GM18498 (cell line): ENCODE results near the gene IFT57.
"Not testable (repeated sequence)": the region's sequence is repeated elsewhere in the genome, so short reads cannot be mapped to it uniquely, and the experiment has no call there.

Experiments used
- ATAC-seq: cut with Tn5 transposase; IDR thresholded peaks from one replicate; pipeline ENCODE4 v1.9.1; 2021; ENCODE audit warnings: mild to moderate bottlenecking, moderate library complexity; ENCODE audit not compliant: unreplicated experiment

Gene IFT57

GRCh38 chr3:108164391-108164790 is 57.8 kb downstream of the IFT57 start:
- no peak for ATAC-seq

DNA sequence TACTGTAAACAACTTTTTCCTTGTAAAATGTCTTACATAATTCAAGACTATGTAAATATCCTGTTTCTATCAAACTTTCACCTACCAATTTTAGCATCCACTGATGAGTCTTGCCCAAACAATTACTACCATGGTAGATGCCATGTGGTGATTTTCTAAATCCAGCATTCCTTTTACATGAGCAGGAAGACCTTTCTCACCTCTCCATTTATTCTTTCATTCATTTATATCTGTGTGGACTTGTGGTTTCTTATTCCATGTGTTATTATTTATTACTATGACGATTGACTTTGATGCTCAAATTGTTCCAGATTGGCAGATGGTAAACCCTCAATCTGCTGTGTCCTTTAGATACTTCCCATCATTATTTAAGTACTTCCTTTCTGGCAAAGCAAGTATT is 62.4 kb downstream of the IFT57 start:
- no peak for ATAC-seq

DNA sequence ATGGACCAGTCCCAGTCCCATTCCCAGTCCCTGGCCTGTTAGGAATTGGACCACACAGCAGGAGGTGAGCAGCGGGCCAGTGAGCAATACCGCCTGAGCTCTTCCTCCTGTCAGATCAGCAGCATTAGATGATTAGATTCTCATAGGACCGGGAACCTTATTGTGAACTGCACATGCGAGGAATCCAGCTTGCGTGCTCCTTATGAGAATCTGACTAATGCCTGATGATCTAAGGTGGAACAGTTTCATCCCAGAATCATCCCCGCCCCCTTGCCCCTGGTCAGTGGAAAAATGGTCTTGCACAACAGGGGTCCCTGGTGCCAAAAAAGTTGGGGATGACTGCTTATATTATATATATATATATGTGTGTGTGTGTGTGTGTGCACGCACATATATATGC is 63.1 kb downstream of the IFT57 start:
- ATAC-seq: no peak

DNA sequence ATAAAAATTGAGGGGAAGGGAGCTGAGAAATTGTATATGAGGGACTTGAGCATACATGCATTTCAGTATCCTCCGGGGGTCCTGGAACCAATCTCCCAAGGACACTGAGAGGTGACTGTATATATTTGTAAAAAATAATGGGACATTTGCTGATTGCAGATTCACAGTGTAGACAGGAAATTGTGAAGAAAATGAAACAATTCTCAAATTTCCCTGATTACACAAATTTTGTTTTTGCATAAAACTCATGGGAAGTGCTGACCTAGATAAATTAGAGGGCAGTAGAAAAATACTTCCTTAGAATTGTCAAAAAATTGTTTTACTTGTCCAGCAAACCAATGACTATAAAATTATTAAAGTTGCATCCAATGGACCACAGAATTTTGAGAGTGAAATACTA is 64.0 kb downstream of the IFT57 start:
- ATAC-seq: no peak

DNA sequence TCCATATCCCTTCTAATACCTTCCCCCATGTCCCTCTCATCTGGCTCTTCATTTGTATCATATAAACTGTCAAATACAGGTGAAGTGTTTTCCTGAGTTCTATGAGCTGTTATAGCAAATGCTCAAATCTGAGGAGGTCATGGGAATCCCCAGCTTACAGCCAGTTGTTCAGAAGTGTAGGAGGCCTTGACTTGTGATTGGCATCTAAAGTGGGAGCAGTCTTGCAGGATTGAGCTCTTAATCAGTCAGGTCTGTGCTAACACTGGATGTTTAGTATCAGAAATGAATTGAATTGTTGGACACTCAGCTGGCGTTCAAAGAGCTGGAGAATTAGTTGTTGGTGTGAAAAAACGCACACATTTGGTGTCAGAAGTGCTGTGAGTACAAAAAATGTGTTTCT is 65.0 kb downstream of the IFT57 start:
- no peak for ATAC-seq

DNA sequence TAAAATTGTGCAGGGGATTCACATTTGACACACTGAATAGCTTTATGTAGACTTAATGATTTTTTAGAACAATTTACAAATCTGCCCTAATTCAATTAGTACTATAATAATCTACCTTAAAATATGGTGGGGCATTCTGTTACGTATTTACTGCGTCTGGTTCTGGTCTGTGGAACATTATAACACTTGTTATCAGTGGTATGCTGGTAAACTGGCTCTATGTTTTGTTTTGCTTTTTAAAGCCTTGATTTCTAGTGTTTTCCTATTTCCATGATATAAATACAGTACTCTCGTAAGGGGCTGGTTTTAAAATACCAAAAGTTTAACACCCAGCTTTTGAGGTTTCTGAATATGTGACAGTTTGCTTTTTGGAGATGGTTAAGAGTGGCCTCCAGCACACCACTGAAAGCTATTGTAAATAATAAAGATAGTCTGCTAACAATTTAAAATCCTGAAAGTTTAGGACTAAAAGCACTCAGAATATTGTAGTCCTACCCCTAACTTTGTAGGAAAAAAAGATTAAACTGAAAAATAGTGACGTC is 65.8 kb downstream of the IFT57 start:
- ATAC-seq: no peak

DNA sequence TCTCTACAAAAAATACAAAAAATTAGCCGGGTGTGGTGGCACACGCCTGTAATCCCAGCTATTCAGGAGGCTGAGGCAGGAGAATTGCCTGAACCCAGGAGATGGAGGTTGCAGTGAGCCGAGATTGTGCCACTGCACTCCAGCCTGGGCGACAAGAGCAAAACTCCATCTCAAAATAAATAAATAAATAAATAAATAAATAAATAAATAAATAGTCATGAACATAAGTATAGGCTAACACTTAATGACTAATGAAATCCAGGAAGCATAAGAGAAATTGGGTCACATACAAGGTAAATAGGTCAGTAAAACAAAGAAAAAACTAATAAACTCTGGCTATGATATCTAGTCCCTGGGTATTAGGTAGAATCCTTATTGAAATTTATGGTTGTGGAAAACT is 66.6 kb downstream of the IFT57 start:
- ATAC-seq: not testable (repeated sequence)

- ATAC-seq: peak; percentile 77
These were observed 68.7 kb downstream of the IFT57 start for GRCh38 chr3:108153451-108153981.

DNA sequence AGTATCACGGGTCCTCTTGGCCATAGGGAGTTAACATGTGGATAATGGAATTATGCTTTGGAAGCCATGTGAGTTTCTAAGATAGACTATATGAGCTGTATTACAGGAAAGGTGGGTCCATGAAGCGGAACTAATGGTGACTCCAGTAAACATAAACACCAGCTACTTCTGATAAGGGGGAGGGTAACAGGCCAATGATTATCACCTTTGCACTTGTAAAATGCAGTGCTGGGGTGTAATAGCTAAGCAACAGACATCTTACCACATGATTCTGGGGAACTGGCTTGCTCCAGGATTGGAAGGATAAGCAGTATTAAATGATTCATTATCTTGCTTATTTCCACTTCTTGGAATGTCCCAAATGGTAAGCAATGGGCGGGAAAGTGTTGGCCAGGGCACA is 70.0 kb downstream of the IFT57 start:
- no peak for ATAC-seq

DNA sequence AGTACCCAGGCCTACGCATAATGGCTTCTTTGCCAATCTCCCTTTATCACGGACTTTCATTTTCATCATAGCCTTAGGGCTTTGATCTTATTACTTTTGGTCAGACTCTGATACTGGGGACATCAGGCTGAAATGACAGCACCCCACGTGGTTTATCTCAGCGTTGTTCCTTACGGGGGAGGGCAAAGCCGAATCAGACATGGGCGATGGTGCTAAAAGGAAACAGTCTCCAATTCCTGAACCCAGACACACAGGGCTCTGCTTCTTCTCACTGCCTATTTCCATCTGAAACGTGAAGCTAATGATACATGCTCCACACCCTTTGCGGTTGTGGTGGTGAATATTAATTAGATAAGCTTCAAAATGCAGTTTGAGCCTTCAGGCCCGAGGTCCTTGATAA is 72.0 kb downstream of the IFT57 start:
- ATAC-seq: no peak

DNA sequence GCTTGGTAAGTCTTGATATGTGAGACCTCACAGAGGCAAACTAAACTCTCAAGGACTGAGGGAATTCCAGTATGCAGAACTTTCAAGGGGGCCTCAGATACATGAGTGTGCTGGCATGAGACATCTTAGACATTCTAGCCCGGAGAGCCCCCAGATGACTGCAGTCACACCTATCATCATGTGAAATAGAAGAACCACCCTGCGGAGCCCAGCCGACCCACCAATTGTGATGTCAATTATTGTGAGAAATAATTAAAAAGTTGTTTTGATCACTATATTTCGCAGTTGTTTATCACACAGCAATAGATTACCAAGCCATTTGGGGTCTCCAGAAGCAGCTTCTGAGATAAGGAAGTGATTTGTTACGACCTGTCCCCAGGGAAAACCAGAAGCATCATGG is 76.1 kb downstream of the IFT57 start:
- ATAC-seq: no peak

- no peak for ATAC-seq
These were observed 76.6 kb downstream of the IFT57 start for GRCh38 chr3:108145578-108145977.

GRCh38 chr3:108137460-108137814 is 84.8 kb downstream of the IFT57 start:
- ATAC-seq: no peak

- no peak for ATAC-seq
These were observed 85.4 kb downstream of the IFT57 start for GRCh38 chr3:108136561-108137459.

GRCh38 chr3:108134555-108134880 is 87.7 kb downstream of the IFT57 start:
- ATAC-seq: peak; percentile 44

DNA sequence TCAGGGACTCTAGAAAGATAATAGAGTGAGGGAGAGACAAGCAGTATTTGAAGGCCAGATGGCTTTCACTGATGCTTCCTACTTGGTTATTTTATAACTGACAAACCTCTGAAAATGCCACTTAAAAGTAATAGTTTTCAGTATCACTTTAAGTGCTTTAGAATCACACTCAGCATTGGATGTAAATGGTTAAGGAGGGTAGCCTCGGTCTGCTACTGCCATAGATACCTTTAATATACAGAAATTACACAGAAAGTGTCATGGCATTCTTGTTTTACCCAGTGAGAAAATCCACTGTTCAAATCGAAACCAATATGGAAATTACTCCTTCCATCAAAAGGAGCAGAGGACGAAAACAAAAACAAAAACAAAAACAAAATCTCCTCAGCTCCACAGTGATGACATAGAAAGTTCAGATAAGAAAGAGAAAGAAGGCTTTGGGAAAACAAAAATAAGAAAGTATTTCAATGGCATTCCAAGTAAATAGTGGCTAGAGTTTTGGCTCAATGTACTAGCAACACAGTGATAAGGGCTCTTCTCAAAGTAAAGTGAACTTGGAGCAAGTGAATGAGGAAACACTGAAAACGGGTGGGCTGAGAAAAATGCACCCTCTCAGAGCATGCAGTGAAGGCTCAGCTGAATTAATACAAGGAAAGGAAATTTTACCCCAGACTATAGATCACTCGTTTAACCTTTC is 88.2 kb downstream of the IFT57 start:
- peak; percentile 45 for ATAC-seq

GRCh38 chr3:108133048-108133369 is 89.2 kb downstream of the IFT57 start:
- ATAC-seq: no peak

DNA sequence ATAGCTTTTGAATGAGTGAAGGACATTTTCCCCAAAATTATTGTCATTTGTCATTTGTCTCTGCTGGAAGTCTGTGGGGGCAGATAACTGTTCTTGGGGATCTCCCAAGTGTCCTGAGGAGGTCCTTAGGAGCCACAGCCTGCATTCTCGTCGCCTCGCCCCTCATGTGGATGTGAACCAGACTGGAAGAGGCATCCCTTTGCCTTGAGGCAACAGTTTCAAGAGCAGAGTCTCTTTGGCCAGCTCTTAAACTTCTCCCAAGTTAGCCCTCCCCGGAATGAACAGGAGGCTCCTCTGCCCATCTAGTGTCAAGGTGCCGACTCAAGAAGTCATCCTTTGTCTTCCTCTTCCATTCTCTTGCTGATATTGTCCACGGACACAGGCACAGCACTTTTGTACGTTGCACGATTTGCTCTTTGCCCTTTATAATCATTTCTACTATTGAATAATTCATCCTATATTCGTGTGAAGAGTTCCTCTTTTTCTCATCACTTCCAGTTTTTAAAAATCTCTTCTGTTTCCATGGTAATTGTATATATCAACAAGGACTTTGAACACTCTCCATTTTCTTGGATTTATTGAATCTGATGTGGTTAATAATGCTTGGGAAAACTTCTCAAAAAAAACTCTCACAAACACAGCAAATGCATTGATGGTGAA is 90.6 kb downstream of the IFT57 start:
- ATAC-seq: no peak

DNA sequence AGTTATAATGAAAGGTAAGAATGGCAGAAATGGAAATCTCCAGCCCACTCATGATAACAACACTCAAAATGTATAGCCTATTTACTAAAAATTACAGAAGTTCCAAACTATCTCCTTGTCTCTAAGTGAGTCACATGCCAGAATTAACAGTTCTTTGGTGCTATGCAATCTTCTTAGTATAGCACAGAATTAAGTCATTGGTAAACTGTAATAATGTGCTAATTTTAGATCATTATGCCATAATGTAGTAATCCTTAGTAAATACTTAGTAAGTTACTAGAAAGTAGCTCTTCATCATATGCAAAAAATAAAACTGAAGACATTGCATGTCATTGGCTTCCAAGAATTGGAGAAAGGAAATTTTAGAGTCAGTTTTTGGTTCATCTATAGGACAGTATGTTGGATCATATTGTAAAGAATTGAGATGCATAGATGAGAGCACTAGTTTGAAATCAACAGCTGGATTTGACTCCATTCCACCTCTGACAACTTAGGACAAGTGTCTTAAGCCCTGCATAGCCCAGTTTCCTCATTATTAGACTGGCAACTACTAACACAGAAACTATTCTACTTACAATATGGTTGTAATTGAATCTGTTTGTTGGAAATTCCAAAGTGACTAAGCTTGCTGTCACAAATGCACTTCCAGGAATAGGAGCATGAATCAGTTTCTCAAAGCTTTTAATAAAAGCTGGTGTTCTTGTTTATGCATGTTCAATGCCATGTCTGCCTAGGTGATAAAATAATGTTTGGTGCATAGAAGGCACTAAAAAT is 91.3 kb downstream of the IFT57 start:
- ATAC-seq: no peak

DNA sequence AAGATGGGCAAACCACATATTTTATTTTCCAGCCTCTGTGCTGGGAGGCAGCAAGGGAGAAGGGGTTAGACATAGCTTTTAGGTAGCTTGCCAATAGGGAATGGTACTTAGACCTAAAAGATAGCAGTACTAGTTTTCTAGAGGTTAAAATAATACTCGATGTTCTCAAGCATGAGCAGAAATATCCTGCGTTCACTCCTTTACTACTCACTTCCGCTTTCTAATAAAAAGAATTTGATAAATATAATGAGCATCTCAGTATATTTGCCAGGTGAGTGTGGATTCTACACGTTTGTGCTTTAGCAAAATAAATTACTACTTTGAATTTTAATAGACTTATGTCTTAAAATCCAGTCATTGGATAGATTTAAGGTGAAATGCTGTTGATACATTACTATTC is 92.0 kb downstream of the IFT57 start:
- no peak for ATAC-seq
